ENCODE data around the gene PURA. TPM values are rescaled to one million over a fixed set of nuclear protein-coding genes. Genes with fewer than 3 reads are reported as not detected.

Gene PURA
- total RNA-seq, 1 donor from 2014 or later = 7.0 TPM

GRCh38 chr5:140147460-140147859 lies 33.6 kb downstream of the PURA start:
- no peaks in the 10 kb centered on the region for H3K36me3 Mint-ChIP-seq (ENCODE audit: insufficient read depth)
- peaks cover 6% of the 10 kb centered on the region for H3K4me1 Mint-ChIP-seq (ENCODE audit: low read depth)
- TF ChIP-seq CTCF (IDR thresholded peaks at IDR 0.05; ENCODE audit: unreplicated experiment) = no peak
- peaks cover 51% of the 10 kb centered on the region for H3K27me3 Mint-ChIP-seq
- no peak overlapping the region for H3K4me3 Mint-ChIP-seq (ENCODE audit: low read depth)
- no peak for DNase-seq (ENCODE audit: low spot score, unreplicated experiment)
- no peak overlapping the region for H3K27ac Mint-ChIP-seq
- no peaks in the 10 kb centered on the region for H3K9me3 Mint-ChIP-seq (ENCODE audit: low read depth)

GRCh38 chr5:140148508-140148907 lies 34.6 kb downstream of the PURA start:
- peaks cover 6% of the 10 kb centered on the region for H3K4me1 Mint-ChIP-seq (ENCODE audit: low read depth)
- no peak for DNase-seq (ENCODE audit: low spot score, unreplicated experiment)
- H3K4me3 Mint-ChIP-seq (ENCODE audit: low read depth) = no peak overlapping the region
- TF ChIP-seq CTCF (IDR thresholded peaks at IDR 0.05; ENCODE audit: unreplicated experiment) = peak; percentile 21
- H3K9me3 Mint-ChIP-seq (ENCODE audit: low read depth) = no peaks in the 10 kb centered on the region
- H3K27ac Mint-ChIP-seq = no peak overlapping the region
- H3K27me3 Mint-ChIP-seq = peaks cover 53% of the 10 kb centered on the region
- H3K36me3 Mint-ChIP-seq (ENCODE audit: insufficient read depth) = no peaks in the 10 kb centered on the region

- no peak overlapping the region for H3K27ac Mint-ChIP-seq
- no peak for DNase-seq (ENCODE audit: low spot score, unreplicated experiment)
- peaks cover 5% of the 10 kb centered on the region for H3K4me1 Mint-ChIP-seq (ENCODE audit: low read depth)
- H3K27me3 Mint-ChIP-seq = peaks cover 54% of the 10 kb centered on the region
- no peak overlapping the region for H3K4me3 Mint-ChIP-seq (ENCODE audit: low read depth)
- H3K9me3 Mint-ChIP-seq (ENCODE audit: low read depth) = no peaks in the 10 kb centered on the region
- TF ChIP-seq CTCF (IDR thresholded peaks at IDR 0.05; ENCODE audit: unreplicated experiment) = no peak
- no peaks in the 10 kb centered on the region for H3K36me3 Mint-ChIP-seq (ENCODE audit: insufficient read depth)
Measured at GRCh38 chr5:140150201-140150600, 36.3 kb downstream of the PURA start.

- Mint-ChIP-seq H3K36me3 (ENCODE audit: insufficient read depth) (no peaks in the 10 kb centered on the region), H3K27me3 (peaks cover 49% of the 10 kb centered on the region), H3K4me1 (ENCODE audit: low read depth) (peaks cover 2% of the 10 kb centered on the region), H3K9me3 (ENCODE audit: low read depth) (no peaks in the 10 kb centered on the region), H3K27ac (no peak overlapping the region), H3K4me3 (ENCODE audit: low read depth) (no peak overlapping the region)
- no peak for DNase-seq (ENCODE audit: low spot score, unreplicated experiment)
- no peak for TF ChIP-seq CTCF (IDR thresholded peaks at IDR 0.05; ENCODE audit: unreplicated experiment)
Measured at GRCh38 chr5:140151144-140152021, 37.5 kb downstream of the PURA start.

- H3K27me3 Mint-ChIP-seq = peaks cover 40% of the 10 kb centered on the region
- no peaks in the 10 kb centered on the region for H3K9me3 Mint-ChIP-seq (ENCODE audit: low read depth)
- H3K4me3 Mint-ChIP-seq (ENCODE audit: low read depth) = no peak overlapping the region
- no peaks in the 10 kb centered on the region for H3K36me3 Mint-ChIP-seq (ENCODE audit: insufficient read depth)
- no peak for DNase-seq (ENCODE audit: low spot score, unreplicated experiment)
- TF ChIP-seq CTCF (IDR thresholded peaks at IDR 0.05; ENCODE audit: unreplicated experiment) = no peak
- no peak overlapping the region for H3K27ac Mint-ChIP-seq
- H3K4me1 Mint-ChIP-seq (ENCODE audit: low read depth) = peaks cover 2% of the 10 kb centered on the region
Measured at GRCh38 chr5:140152022-140152999, 38.4 kb downstream of the PURA start.

Measured in progenitor cell of endocrine pancreas (in vitro differentiated cells).